ENCODE measurements around the gene CACNB4.
"Not testable (repeated sequence)": the region's sequence is repeated elsewhere in the genome, so short reads cannot be mapped to it uniquely, and the experiment has no call there.

Gene CACNB4

DNA sequence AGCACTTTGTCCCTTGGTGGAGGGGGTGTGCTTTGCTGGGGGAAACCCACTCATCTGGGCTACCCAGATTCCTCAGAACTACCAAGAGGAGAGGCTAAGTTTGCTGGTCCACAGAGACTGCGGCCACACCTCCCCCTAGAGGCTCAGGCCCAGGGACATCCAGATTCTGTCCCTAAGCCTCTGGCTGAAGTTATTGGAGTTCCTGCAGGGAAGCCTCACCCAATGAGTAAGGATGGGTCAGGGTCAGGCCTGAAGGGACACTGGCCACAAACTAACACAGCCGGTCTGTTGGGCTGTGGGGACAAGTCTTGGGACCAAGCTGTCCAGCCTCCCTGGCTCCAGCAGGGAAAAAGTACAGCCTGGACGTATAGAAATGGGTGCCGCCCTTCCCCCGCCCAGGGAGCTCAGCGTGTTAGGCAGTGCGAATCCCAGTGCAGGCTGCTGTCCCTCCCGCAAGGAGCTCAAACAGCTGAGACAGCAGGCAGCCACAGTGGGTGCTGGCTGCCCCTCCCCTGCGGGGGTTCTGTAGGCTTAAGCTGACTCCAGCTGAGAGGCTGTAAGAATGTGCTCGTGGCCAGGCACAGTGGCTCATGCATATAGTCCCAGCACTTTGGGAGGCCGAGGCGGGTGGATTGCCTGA lies 183.7 kb downstream of the CACNB4 start:
- in situ Hi-C loops (cut with HindIII; ENCODE audit: low sequenced_read_pairs) = no loop called here

DNA sequence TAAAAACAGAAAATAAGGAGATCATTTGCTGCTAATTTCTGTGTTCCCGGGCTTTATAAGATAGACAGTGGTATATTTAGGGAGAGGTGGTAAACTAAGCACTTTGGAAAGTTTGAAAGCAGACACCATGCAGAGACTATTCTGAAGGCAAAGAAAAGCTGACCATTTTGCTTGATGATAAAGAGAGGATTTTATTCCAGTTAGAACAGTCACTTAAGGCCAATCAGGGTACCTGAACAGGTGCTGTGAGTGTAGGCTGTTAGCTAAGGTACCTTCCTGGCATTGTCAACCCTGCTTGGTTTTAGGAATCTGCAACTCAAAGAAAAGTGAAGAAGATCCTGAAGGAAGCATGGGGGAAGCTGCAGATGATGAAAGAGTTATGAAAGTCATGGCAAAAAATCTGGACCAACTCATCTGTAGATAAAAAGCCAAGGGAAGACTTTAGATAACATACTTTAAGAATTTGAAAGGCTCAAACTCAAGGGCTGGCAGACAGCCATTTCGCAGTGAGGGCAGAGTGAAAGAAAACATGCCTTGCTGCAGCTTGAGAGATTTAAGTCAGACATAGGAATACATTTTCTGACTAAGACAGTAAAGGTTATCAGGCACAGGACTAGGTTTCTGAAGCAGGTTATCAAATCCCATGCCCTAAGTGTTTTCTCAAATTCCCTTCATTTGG lies 190.5 kb downstream of the CACNB4 start:
- in situ Hi-C loops (cut with HindIII; ENCODE audit: low sequenced_read_pairs) = no loop called here

DNA sequence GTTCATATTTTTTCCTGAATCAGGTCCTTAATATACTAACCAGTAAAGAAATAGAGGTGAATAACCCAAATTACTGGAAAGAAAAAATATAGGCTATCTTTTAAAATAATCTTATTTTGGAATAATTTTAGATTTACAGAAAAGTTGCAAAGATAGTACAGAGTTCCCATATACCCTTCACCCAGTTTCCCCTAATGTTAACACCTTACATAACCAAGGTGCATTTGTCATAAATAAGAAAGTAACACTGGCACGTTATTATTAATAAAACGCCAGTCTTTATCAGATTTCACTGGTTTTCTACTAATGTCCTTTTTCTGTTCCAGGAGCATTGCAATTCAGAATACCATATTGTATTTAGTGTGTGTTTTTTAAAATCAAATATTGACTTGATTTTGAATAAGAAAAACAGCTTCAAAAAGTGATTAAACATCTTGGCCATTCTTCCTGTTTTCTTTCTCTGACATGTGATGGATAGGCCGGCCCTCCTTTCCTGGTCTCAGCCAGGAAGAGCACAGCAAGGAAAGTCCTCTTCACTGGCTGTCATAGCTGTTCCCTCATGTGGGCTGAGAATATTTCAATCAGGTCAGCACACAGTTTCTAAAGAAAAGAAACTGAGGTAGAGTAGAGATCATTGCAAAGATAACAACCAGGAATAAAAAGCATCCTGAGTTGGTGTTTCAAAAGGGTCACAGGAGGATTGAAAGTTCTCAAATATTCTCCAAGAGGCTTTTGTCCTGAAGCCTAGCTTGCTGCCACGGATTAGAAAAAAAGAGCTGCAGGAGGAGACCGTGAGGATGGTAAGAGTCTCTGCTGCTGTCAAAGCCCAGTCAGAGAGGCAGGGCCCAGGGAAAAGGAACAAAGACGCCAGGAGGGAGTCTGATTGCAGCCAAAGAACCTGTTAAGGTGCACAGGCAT lies 191.3 kb downstream of the CACNB4 start:
- in situ Hi-C loops (cut with HindIII; ENCODE audit: low sequenced_read_pairs) = no loop called here

DNA sequence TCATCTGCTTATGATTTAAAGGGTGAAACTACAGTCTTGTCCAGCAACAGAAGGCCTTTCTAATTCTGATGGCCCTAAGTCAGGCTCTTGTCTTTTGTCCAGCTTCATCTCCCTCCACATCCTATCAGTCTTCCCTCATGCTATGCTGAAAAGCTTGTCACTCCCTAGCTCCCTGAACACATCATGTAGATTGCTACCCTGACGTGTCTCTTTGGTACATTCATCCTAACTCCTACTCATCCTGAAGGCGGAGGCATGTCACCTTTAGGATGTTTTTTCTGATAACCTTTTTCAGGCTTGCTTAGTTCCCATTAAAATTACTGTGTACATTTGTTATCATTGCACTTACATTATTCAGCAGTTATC lies 192.2 kb downstream of the CACNB4 start:
- in situ Hi-C loops (cut with HindIII; ENCODE audit: low sequenced_read_pairs) = no loop called here

DNA sequence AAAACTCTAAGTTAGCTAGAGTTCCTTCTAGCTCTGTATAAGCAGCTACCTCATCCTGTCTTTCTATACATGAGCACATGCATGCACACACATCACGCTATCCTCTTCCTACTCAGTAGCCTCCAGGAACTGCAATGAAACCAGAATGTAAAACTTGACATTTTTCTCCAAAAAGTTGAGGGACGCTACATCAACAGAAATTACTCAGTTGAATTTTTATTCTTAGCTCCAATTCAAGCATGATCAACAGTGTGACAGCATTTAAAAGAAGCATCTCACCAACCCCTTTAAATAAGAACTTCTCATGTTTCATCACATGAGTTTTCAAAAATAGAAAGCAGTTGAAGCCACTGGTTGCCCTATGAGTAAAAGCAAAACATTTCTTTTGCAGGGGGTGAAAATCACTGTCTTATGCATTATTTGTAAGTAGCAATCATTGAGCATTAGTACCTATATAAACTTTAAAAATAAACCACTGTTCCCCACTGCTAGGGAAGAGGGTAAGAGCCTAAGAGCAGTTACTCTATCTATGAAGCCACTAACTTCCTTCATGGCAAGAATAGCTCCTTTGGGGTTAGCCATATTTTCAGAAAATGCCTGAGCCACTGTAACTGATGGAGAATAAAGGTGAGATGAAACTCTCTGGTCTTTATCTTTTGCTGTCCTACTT lies 192.7 kb downstream of the CACNB4 start:
- in situ Hi-C loops (cut with HindIII; ENCODE audit: low sequenced_read_pairs) = no loop called here

DNA sequence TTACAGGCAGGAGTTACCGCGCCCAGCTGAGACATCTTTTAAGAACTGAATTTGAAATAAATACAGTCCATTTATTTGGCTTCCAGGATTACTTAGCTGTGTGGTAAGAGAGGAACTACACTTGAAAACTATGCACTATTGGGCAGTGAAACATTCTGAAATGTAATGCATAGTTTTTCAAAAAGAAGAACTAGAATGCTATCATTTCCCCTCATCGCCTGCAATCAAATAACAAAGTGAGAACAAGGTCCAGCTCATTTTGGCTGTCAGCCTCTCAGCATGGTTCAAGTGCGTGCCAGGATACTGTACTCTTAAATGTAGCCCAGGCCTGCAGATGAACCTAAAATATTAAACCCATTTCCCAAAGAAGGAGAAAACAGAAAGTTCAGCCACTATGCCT lies 194.0 kb downstream of the CACNB4 start:
- in situ Hi-C loops (cut with HindIII; ENCODE audit: low sequenced_read_pairs) = no loop called here

DNA sequence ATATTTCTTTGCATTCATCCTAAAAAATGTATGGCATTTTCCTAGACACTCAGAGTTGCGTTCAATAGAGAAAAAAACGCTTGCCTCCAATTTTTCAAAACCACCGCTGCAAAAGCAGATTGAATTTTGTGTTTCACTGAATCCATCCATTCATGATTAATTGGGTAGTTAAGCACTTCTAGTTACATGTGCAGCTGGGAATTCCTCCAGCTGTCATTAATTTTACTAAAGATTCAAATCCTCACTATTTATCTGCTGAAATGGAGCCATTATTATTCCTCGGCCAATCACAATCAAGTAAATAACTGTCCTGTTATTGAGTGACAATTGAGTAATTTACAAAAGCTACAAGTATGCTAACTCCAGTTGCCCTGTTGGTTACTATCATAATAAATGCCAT lies 194.8 kb downstream of the CACNB4 start:
- in situ Hi-C loops (cut with HindIII; ENCODE audit: low sequenced_read_pairs) = no loop called here

DNA sequence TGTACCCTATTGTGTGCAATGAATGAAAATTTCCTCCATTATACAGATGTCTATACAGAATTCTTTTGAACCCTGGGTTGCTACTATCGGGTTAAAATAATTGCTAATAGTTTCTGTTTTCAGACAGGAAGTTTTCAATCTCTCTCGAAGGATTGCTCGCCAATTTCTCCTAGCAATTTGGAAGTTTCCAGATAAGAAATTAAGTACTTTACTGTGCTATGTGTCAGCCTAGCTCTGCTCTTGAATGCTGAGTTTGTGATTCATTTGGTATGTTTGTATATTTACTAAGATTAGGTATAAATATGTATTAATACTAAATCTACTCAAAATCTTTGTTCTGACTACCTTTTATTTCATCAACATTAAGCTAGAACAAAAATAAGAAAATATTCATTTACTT lies 196.0 kb downstream of the CACNB4 start:
- in situ Hi-C loops (cut with HindIII; ENCODE audit: low sequenced_read_pairs) = no loop called here

DNA sequence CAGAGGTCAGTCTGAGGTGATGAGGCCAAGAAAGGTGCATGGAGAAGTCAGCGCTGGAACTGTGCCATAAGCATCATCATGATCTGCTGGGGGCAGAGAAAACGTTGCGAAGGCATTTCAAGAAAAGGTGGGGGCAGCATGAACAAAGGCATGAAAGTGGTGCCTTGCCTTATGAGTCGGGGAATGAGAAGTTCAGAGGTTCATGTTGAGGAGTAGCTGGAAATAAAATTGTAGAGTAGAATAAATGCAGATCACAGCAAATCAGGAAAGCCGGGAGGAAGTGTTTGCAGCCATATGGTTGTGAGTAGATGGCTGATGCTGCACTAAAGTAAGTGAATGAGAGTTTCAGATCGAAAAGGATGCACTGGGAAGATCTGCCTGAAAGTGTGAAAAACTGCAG lies 198.5 kb downstream of the CACNB4 start:
- in situ Hi-C loops (cut with HindIII; ENCODE audit: low sequenced_read_pairs) = no loop called here

DNA sequence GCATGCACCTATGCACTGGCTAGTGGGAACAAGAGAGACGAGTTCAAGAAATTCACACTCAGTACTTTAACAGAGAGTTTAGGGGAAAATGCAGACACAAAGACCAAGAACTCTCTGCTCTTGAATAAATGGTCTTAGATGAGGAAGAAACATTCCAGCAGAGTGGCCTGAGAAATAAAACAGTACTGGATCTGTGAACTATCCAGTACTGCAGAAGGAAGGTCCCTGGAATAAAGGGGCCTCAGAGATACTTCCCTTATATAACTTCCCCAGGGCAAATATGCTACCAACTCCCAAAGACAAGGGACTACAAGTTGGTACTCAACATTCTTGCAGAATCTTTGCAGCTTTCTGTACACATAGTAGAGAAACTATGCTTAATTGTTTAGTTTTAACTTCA lies 199.7 kb downstream of the CACNB4 start:
- in situ Hi-C loops (cut with HindIII; ENCODE audit: low sequenced_read_pairs) = no loop called here

DNA sequence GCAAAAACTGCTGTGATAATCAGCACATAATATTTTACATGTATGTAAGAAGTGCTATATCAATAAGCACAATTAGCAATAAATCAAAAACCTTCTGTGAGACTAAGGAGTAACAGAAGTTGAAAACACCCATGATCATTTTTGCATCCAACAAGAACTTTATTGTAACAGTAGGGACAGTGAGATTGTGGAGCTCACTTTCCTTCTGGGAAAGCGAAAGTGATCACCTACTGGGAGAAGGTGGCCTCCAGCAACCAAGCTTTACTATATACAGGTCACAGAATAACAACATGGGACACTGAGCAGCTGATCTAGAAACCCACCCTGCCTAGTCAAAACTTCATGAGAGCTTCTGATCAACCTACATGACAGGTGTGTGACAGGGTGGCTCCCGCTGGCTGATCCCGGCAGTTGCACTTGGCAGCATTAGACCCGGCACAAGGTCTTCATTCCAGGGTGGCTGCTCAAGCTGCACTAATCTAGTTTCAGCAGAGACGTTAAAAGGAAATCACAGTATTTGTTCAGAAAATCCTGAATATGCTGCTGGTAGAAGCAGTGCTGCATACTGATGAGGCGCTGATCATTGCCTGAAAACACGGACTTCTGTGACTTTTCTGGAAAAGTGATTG lies 207.2 kb downstream of the CACNB4 start:
- in situ Hi-C loops (cut with HindIII; ENCODE audit: low sequenced_read_pairs) = no loop called here

DNA sequence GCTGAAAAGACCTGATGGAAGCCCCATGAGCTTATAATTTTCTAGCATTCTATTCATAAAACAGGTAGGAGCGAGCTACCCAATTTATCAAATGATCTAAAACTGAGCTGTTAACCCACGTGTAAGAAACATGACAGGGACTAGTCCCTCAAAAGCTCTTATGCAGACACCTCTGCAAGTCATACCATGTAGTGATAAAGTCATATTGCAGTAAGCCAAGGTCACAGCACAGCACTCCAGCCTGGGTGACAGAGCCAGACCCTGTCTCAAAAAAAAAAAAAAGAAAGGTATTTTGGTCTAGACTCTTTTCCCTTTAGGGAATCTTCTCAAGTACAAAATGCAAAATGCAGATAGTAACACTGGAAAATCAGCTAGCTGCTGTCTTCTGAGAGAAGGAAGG lies 211.7 kb downstream of the CACNB4 start:
- in situ Hi-C loops (cut with HindIII; ENCODE audit: low sequenced_read_pairs) = no loop called here

DNA sequence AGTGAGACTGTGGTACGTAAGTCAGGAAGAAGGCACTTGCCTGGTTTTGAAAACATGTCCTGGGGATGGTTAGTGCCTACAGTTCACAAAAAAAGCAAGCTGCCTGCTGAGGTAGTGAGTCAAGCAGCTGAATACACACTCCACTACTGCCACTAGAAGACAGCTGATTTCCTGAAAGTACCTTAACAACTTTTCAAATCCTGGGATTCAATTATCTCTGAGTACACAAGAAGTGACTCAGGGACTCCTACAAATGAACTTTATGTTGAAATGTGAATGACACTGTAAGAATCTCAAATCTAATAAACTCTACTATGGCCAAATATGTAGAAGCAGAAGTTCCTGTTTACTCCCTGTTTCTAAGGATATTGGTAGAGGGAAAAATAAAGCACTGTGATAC lies 212.6 kb downstream of the CACNB4 start:
- in situ Hi-C loops (cut with HindIII; ENCODE audit: low sequenced_read_pairs) = no loop called here

DNA sequence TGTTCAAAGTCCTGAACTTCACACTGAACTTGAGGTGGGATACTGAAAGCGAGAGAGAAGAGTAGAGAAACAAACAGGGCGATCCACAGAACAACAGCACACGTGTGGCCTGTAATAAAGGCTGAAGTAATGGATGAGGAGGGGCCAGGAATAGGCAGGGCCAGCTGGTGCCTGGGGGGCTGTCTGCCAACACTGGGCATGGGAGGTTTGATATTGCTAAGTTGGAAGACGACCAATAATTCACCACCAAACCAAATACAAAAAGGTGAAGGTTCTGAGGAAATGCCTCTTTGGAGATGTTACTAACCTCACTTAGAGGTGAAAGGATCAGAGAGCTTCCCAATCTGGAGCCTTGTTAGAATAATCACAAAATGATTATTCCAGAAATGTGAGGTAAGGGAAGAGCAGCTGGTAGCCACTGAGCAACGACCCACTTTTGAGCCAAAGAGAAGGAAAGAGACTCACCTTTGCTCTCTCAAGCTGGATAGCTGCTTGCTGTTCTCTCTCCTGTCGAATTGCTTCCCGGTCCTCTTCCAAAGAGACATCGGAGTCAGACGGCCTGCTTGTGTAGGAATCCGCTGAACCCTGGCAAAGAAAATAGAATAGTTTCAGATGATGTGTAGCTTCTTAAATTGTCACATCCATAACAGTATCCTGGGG lies 215.9 kb downstream of the CACNB4 start:
- in situ Hi-C loops (cut with HindIII; ENCODE audit: low sequenced_read_pairs) = no loop called here

DNA sequence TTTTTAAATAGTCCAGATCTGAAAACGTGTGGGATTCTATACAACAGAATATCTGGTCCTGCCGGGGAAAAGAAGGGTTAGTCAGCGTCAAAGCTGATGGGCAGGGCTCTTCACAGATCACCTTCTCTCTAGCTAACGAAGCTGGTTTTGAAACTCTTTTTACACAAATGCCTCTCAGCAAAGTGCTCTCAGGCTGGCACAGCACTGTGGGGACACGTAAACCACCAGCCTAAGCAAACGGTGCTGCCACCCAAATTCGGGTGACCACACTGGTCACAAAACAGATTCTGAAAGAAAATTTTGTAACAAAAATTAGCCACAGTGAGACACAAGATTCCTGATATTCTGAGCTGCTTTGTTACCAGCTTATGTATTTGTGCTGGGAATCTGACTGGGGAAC lies 217.5 kb downstream of the CACNB4 start:
- in situ Hi-C loops (cut with HindIII; ENCODE audit: low sequenced_read_pairs) = no loop called here

DNA sequence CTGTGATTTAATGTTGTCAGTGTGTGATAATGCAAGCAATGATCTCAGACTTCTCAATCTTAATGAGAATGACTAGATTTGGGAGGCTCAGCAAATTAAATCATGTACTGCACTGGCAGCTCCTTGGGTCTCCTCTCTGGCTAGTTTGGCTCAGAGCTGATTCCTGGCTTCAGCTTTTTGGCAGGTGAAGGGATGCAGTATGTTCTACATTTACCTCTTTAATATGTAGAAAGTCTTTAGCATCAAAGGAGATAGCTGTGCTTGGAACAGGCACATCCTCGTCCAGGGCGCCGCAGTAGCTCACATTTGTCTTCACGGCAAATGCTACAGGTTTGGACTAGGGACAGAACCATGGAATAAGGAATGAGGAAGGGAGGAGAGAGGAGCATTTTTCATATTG lies 218.3 kb downstream of the CACNB4 start:
- in situ Hi-C loops (cut with HindIII; ENCODE audit: low sequenced_read_pairs) = no loop called here

DNA sequence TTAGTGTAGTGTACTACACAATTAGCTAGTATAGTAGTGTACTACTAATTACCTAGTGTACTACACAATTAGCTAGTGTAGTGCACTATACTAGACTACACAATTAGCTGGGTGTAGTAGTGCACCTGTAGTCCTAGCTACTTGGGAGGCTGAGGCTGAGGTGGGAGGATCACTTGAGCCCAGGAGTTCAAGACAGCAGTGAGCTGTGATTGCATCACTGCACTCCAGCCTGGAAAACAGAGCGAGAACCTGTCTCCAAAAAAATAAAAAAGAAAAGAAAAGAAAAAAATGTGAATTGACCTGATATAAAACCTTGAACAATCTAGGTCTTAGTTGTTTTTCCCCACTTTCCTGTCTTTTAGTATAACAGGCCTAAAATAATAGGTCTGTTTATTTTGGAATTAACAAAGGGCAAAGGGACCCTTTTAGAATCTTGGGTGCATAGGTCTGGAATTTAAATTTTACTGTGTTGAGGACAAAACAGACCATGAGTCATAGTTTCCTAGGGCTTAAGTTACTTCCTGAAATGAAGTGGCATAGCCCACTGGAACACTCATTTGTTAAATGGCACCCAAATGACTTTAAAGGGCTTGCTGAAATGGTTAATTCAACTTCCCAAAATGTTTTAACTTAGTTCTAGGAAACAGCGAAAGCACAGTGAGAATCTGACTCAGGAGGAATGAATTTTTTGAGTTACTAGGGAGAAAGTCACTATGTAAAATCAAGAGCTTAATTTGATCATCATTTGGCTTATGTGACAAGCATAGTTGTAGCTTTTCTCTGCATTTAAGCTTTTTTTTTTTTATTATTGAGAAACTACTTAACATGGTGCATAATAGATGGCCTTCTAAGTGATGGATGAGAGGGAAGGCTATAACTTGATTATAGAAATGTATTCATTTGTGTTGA lies 219.9 kb downstream of the CACNB4 start:
- in situ Hi-C loops (cut with HindIII; ENCODE audit: low sequenced_read_pairs) = no loop called here

DNA sequence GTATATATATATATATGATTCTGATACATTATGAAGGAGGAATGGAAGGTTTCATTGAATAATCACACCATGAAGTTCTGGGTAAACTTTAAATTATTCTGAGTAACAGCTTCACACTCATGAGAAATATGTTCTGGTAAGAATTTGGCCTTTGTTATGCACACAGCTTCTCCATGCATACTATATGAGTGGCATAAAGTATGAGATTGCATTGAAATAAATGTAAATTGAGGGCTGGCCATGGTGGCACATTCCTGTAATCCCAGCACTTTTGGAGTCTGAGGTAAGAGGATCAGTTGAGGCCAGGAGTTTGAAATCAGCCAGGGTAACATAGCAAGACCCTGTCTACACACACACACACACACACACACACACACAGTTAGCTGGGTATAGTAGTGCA lies 220.6 kb downstream of the CACNB4 start:
- in situ Hi-C loops (cut with HindIII; ENCODE audit: low sequenced_read_pairs) = no loop called here

DNA sequence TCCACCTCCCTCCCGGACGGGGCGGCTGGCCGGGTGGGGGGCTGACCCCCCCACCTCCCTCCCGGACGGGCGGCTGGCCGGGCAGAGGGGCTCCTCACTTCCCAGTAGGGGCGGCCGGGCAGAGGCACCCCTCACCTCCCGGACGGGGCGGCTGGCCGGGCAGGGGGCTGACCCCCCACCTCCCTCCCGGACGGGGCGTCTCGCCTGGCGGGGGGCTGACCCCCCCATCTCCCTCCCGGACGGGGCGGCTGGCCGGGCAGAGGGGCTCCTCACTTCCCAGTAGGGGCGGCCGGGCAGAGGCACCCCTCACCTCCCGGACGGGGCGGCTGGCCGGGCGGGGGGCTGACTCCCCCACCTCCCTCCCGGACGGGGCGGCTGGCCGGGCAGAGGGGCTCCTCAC lies 223.2 kb downstream of the CACNB4 start:
- in situ Hi-C loops (cut with HindIII; ENCODE audit: low sequenced_read_pairs) = not testable (repeated sequence)

All from DLD1 (cell line).